ENCODE measurements around the gene MRPS6.

MRPS6 gene

GRCh38 chr21:34135330-34135729, 62.0 kb downstream of the MRPS6 start:
- H3K4me3 ChIP-seq (ENCODE audit: low read depth, low read length), result no peak overlapping the region
- no peak for DNase-seq (ENCODE audit: low read depth)
- no peak for TF ChIP-seq CTCF (IDR thresholded peaks at IDR 0.05; ENCODE audit: low read depth, low read length, missing control alignments)

- no peak for DNase-seq (ENCODE audit: low read depth)
- no peak for TF ChIP-seq CTCF (IDR thresholded peaks at IDR 0.05; ENCODE audit: low read depth, low read length, missing control alignments)
- H3K4me3 ChIP-seq (ENCODE audit: low read depth, low read length), result no peak overlapping the region
Observed at GRCh38 chr21:34141373-34141772, 68.0 kb downstream of the MRPS6 start.

GRCh38 chr21:34143685-34144182, 70.4 kb downstream of the MRPS6 start:
- DNase-seq (ENCODE audit: low read depth), result no peak
- TF ChIP-seq CTCF (IDR thresholded peaks at IDR 0.05; ENCODE audit: low read depth, low read length, missing control alignments), result no peak
- no peak overlapping the region for H3K4me3 ChIP-seq (ENCODE audit: low read depth, low read length)

GRCh38 chr21:34144224-34144623, 70.8 kb downstream of the MRPS6 start:
- H3K4me3 ChIP-seq (ENCODE audit: low read depth, low read length), result no peak overlapping the region
- no peak for DNase-seq (ENCODE audit: low read depth)
- TF ChIP-seq CTCF (IDR thresholded peaks at IDR 0.05; ENCODE audit: low read depth, low read length, missing control alignments), result no peak

- DNase-seq (ENCODE audit: low read depth), result no peak
- H3K4me3 ChIP-seq (ENCODE audit: low read depth, low read length), result no peak overlapping the region
- TF ChIP-seq CTCF (IDR thresholded peaks at IDR 0.05; ENCODE audit: low read depth, low read length, missing control alignments), result no peak
Observed at GRCh38 chr21:34147792-34148418, 74.5 kb downstream of the MRPS6 start.

- H3K4me3 ChIP-seq (ENCODE audit: low read depth, low read length), result no peak overlapping the region
Observed at GRCh38 chr21:34148419-34148804, 75.0 kb downstream of the MRPS6 start.

More at GRCh38 chr21:34148419-34148804, 75.0 kb downstream of the MRPS6 start:
- DNase-seq (ENCODE audit: low read depth), result no peak
- no peak for TF ChIP-seq CTCF (IDR thresholded peaks at IDR 0.05; ENCODE audit: low read depth, low read length, missing control alignments)

All from GM12864 (cell line).